HS-27A (cell line): Measurements from ENCODE around the gene MAP2K2.

Experiments used
- DNase-seq: peaks from one replicate; pipeline ENCODE4 v3.0.0-alpha.2; 2012; ENCODE audit warnings: low read depth, missing footprints

Gene MAP2K2

GRCh38 chr19:4060621-4061177, 63.2 kb downstream of the MAP2K2 start:
- no peak for DNase-seq

GRCh38 chr19:4059891-4060620, 63.9 kb downstream of the MAP2K2 start:
- DNase-seq: no peak

- DNase-seq: no peak
These were observed 64.5 kb downstream of the MAP2K2 start for GRCh38 chr19:4059453-4059871.

- no peak for DNase-seq
These were observed 65.0 kb downstream of the MAP2K2 start for GRCh38 chr19:4058693-4059452.

- DNase-seq: no peak
These were observed 65.8 kb downstream of the MAP2K2 start for GRCh38 chr19:4057931-4058692.

GRCh38 chr19:4055209-4055552, 68.7 kb downstream of the MAP2K2 start:
- DNase-seq: no peak

GRCh38 chr19:4054441-4055208, 69.3 kb downstream of the MAP2K2 start:
- no peak for DNase-seq

GRCh38 chr19:4053423-4054324, 70.2 kb downstream of the MAP2K2 start:
- no peak for DNase-seq

- DNase-seq: no peak
These were observed 70.9 kb downstream of the MAP2K2 start for GRCh38 chr19:4052993-4053422.

- no peak for DNase-seq
These were observed 71.6 kb downstream of the MAP2K2 start for GRCh38 chr19:4052114-4052992.

- DNase-seq: no peak
These were observed 72.5 kb downstream of the MAP2K2 start for GRCh38 chr19:4051175-4052101.

- no peak for DNase-seq
These were observed 74.5 kb downstream of the MAP2K2 start for GRCh38 chr19:4049432-4049831.

GRCh38 chr19:4046946-4047683, 76.8 kb downstream of the MAP2K2 start:
- no peak for DNase-seq

- DNase-seq: no peak
These were observed 77.6 kb downstream of the MAP2K2 start for GRCh38 chr19:4046362-4046691.

GRCh38 chr19:4045597-4046361, 78.1 kb downstream of the MAP2K2 start:
- no peak for DNase-seq

GRCh38 chr19:4044990-4045465, 78.9 kb downstream of the MAP2K2 start:
- DNase-seq: no peak
